Gastrocnemius medialis (tissue), 4 donors: Measurements from ENCODE around the gene ARHGAP12.

ENCODE experiments used
- POLR2A ChIP-seq, 2 donors: fragments of 450-650 bp; IDR thresholded peaks; one replicate each; pipeline ENCODE4 v1.6.1; 2017; ENCODE audit warnings: antibody characterized with exemption in 2 of 2, mild to moderate bottlenecking in 2 of 2, moderate library complexity in 2 of 2
- TF ChIP-seq, protein P1 (sequence below), 5 experiments: fragments of 450-650 bp in 3 of 5; fragments of 200-600 bp in 2 of 5; sonication (generic) in 2 of 5; IDR thresholded peaks in 4 of 5; conservative IDR thresholded peaks in 1 of 5; 1 replicate in 4 of 5; 2 replicates in 1 of 5; pipeline ENCODE4 v1.5.1; 2016 to 2019; ENCODE audit warnings: antibody characterized with exemption in 5 of 5, mild to moderate bottlenecking in 3 of 5, moderate library complexity in 3 of 5

DNA sequence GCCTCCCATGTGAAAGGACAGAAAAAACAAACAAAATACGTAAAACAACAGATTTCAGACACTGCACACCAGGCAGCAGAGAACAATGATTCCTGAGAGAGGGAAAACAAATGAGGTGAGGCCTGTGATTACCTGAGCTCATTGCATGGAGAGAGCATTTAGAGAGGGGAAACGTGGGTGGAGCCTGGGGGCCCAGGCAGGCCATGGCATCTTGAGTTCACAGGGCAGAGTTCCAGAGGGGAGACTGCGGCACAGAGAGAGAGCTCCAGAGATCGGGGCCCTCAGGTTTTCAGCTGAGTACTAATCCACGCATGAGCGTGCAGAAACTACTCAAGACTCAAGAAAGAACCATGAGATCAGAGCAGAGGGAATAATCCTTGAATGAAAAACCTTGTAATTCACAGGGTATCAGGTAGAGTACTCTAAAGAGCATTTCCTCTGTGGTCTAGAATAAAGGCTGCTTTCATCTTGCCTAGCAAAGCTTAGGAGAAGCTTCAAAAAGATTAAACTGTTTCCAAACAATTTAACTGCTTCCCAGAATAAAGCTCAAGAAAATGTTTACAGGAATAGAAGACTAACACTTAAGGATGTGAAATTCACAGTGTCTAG is 46.6 kb upstream of the ARHGAP12 start:
- TF ChIP-seq, protein P1, sequence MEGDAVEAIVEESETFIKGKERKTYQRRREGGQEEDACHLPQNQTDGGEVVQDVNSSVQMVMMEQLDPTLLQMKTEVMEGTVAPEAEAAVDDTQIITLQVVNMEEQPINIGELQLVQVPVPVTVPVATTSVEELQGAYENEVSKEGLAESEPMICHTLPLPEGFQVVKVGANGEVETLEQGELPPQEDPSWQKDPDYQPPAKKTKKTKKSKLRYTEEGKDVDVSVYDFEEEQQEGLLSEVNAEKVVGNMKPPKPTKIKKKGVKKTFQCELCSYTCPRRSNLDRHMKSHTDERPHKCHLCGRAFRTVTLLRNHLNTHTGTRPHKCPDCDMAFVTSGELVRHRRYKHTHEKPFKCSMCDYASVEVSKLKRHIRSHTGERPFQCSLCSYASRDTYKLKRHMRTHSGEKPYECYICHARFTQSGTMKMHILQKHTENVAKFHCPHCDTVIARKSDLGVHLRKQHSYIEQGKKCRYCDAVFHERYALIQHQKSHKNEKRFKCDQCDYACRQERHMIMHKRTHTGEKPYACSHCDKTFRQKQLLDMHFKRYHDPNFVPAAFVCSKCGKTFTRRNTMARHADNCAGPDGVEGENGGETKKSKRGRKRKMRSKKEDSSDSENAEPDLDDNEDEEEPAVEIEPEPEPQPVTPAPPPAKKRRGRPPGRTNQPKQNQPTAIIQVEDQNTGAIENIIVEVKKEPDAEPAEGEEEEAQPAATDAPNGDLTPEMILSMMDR (IDR thresholded peaks at IDR 0.05 in 4 of 5, conservative IDR thresholded peaks at IDR 0.05 in 1 of 5), result no peak
- no peak for TF ChIP-seq POLR2A (IDR thresholded peaks at IDR 0.05)
